H1 (cell line): ENCODE results near the gene SULF2. TPM values are rescaled to one million over a fixed set of nuclear protein-coding genes. Genes with fewer than 3 reads are reported as not detected.

ENCODE experiments used
- CTCF ChIA-PET: fragments of 300-600 bp; sonication (Branson Sonifier 250); formaldehyde crosslinking; loops from one replicate; lab custom pipeline; 2021; ENCODE audit not compliant: partially characterized antibody; lab: Charles Lee
- POLR2A ChIA-PET: fragments of 300-600 bp; sonication (Branson Sonifier 250); formaldehyde crosslinking; loops from one replicate; lab custom pipeline; 2021; ENCODE audit warnings: inconsistent platforms; ENCODE audit not compliant: partially characterized antibody; lab: Charles Lee
- DNase-seq, 2 experiments: peaks; one replicate each; pipeline versions ENCODE4 v3.0.0 to v3.0.0-alpha.2; 2010 to 2022; ENCODE audit warnings: low spot score in 2 of 2, low read depth in 1 of 2, mixed read lengths in 1 of 2
- FAIRE-seq: peaks from 2 replicates; lab custom pipeline; 2011; peaks lifted over from hg19 to GRCh38; lab: Jason Lieb, UNC
- H2AFZ ChIP-seq: 2 replicates; pipeline ENCODE4 v1.8.1; 2012; ENCODE audit warnings: low read length, inconsistent platforms
- H2AK5ac ChIP-seq: 2 replicates; pipeline ENCODE4 v1.6.1; 2013; ENCODE audit warnings: low read depth, low read length
- H2BK120ac ChIP-seq: replicated peaks from 2 replicates; pipeline ENCODE3; 2013; ENCODE audit warnings: low read depth, low read length, inconsistent platforms
- H2BK12ac ChIP-seq: 2 replicates; pipeline ENCODE4 v1.6.1; 2013; ENCODE audit warnings: low read depth, low read length
- H2BK15ac ChIP-seq: 2 replicates; pipeline ENCODE4 v1.6.1; 2013; ENCODE audit warnings: low read length
- H2BK20ac ChIP-seq: 2 replicates; pipeline ENCODE4 v1.6.1; 2013; ENCODE audit warnings: low read length
- H2BK5ac ChIP-seq: 2 replicates; pipeline ENCODE4 v1.6.1; 2013; ENCODE audit warnings: low read depth, low read length
- H3K14ac ChIP-seq: 2 replicates; pipeline ENCODE4 v1.6.1; 2013; ENCODE audit warnings: inconsistent platforms; ENCODE audit not compliant: insufficient read length
- H3K18ac ChIP-seq: 2 replicates; pipeline ENCODE4 v1.6.1; 2013; ENCODE audit warnings: low read length; ENCODE audit errors: extremely low read depth
- H3K23ac ChIP-seq: 2 replicates; pipeline ENCODE4 v1.6.1; 2013; ENCODE audit warnings: inconsistent platforms; ENCODE audit not compliant: insufficient read length
- H3K23me2 ChIP-seq: 2 replicates; pipeline ENCODE4 v1.6.1; 2013; ENCODE audit warnings: low read depth, low read length
- H3K27ac ChIP-seq: 2 replicates; pipeline ENCODE4 v1.6.1; 2011; ENCODE audit warnings: low read depth, low read length, inconsistent platforms
- H3K27me3 ChIP-seq, 4 experiments: replicated peaks in 1 of 4; 1 replicate in 1 of 4; 2 replicates in 3 of 4; pipeline versions ENCODE4 v1.6.1 to v1.8.1; 2011 to 2013; ENCODE audit warnings: low read length in 3 of 4, mild to moderate bottlenecking in 3 of 4, inconsistent platforms in 2 of 4, mixed read lengths in 2 of 4, moderate library complexity in 1 of 4; ENCODE audit not compliant: control insufficient read depth in 3 of 4, insufficient read depth in 3 of 4; ENCODE audit errors: extremely low read depth in 1 of 4
- H3K36me3 ChIP-seq, 4 experiments: 2 replicates each; pipeline versions ENCODE4 v1.6.1 to v1.8.1; 2011 to 2013; ENCODE audit warnings: mild to moderate bottlenecking in 4 of 4, low read length in 3 of 4, moderate library complexity in 2 of 4, control low read depth in 1 of 4, inconsistent platforms in 1 of 4; ENCODE audit not compliant: insufficient read depth in 4 of 4, control insufficient read depth in 2 of 4
- H3K4ac ChIP-seq: replicated peaks from 2 replicates; pipeline ENCODE3; 2013; ENCODE audit warnings: low read length, low read depth, mixed read lengths, inconsistent platforms; ENCODE audit not compliant: insufficient read length
- H3K4me1 ChIP-seq, 4 experiments: replicated peaks in 1 of 4; 1 replicate in 1 of 4; 2 replicates in 3 of 4; pipeline versions ENCODE4 v1.6.1 to v1.8.1; 2011 to 2013; ENCODE audit warnings: low read length in 3 of 4, inconsistent platforms in 2 of 4, mixed read lengths in 1 of 4; ENCODE audit not compliant: insufficient read depth in 4 of 4, control insufficient read depth in 3 of 4
- H3K4me2 ChIP-seq, 2 experiments: 2 replicates each; pipeline versions ENCODE4 v1.6.1 to v1.8.1; 2011 to 2013; ENCODE audit warnings: low read depth in 2 of 2, low read length in 2 of 2, control low read depth in 1 of 2, inconsistent platforms in 1 of 2, mild to moderate bottlenecking in 1 of 2; ENCODE audit not compliant: insufficient read depth in 1 of 2
- H3K4me3 ChIP-seq, 4 experiments: fragments of 200-600, 300-600 bp in 1 of 4; sonication (generic), shearing (Covaris generic), sonication (Bioruptor Twin) in 1 of 4; 2 replicates each; pipeline versions ENCODE4 v1.5.1 to v1.8.1; 2011 to 2016; ENCODE audit warnings: low read length in 4 of 4, low read depth in 3 of 4, control low read depth in 2 of 4, inconsistent platforms in 2 of 4, mild to moderate bottlenecking in 2 of 4, mixed read lengths in 1 of 4, moderate library complexity in 1 of 4; ENCODE audit not compliant: insufficient read depth in 2 of 4; ENCODE audit errors: extremely low read depth in 1 of 4
- H3K56ac ChIP-seq: replicated peaks from 2 replicates; pipeline ENCODE3; 2013; ENCODE audit warnings: low read depth, mild to moderate bottlenecking, mixed read lengths, low read length, inconsistent platforms; ENCODE audit not compliant: insufficient read length
- H3K79me1 ChIP-seq: 2 replicates; pipeline ENCODE4 v1.6.1; 2013; ENCODE audit warnings: low read depth, low read length, control low read depth
- H3K79me2 ChIP-seq, 2 experiments: 2 replicates each; pipeline versions ENCODE4 v1.6.1 to v1.8.1; 2012 to 2013; ENCODE audit warnings: low read length in 2 of 2, mild to moderate bottlenecking in 2 of 2, inconsistent platforms in 1 of 2; ENCODE audit not compliant: insufficient read depth in 2 of 2, control insufficient read depth in 1 of 2
- H3K9ac ChIP-seq, 4 experiments: replicated peaks in 1 of 4; 1 replicate in 1 of 4; 2 replicates in 3 of 4; pipeline versions ENCODE4 v1.6.1 to v1.8.1; 2011 to 2013; ENCODE audit warnings: low read depth in 3 of 4, low read length in 3 of 4, control low read depth in 2 of 4, mild to moderate bottlenecking in 2 of 4, moderate library complexity in 2 of 4, inconsistent platforms in 1 of 4; ENCODE audit errors: extremely low read depth in 1 of 4
- H3K9me3 ChIP-seq, 2 experiments: 2 replicates each; pipeline versions ENCODE4 v1.6.1 to v1.8.1; 2012 to 2013; ENCODE audit warnings: mild to moderate bottlenecking in 2 of 2, moderate library complexity in 2 of 2, control low read depth in 1 of 2, inconsistent platforms in 1 of 2, low read depth in 1 of 2, low read length in 1 of 2, mixed read lengths in 1 of 2; ENCODE audit not compliant: insufficient read depth in 2 of 2
- H4K20me1 ChIP-seq, 2 experiments: replicated peaks in 1 of 2; 2 replicates each; pipeline versions ENCODE3 to v1.8.1; 2011 to 2013; ENCODE audit warnings: inconsistent platforms in 2 of 2, low read length in 2 of 2, mild to moderate bottlenecking in 1 of 2; ENCODE audit not compliant: insufficient read depth in 2 of 2, control insufficient read depth in 1 of 2
- H4K5ac ChIP-seq: 2 replicates; pipeline ENCODE4 v1.6.1; 2013; ENCODE audit warnings: low read length, low read depth, mixed read lengths, inconsistent platforms; ENCODE audit not compliant: insufficient read length
- H4K8ac ChIP-seq: 2 replicates; pipeline ENCODE4 v1.8.0; 2013; ENCODE audit warnings: mild to moderate bottlenecking, moderate library complexity, low read length, inconsistent platforms; ENCODE audit not compliant: insufficient read depth; ENCODE audit errors: extremely low read depth
- H4K91ac ChIP-seq: replicated peaks from 2 replicates; pipeline ENCODE3; 2013; ENCODE audit warnings: low read length, mixed read lengths, inconsistent platforms; ENCODE audit not compliant: insufficient read length
- ASH2L ChIP-seq: fragments of 200-600, 300-600 bp; sonication (generic); IDR thresholded peaks from one replicate; pipeline ENCODE4 v1.7.1; 2017; ENCODE audit warnings: low read length
- CTBP2 ChIP-seq: IDR thresholded peaks from 2 replicates; pipeline ENCODE4 v1.7.0; 2011; ENCODE audit warnings: borderline replicate concordance, mild to moderate bottlenecking, moderate library complexity, mixed read lengths, low read length; ENCODE audit not compliant: insufficient read depth, insufficient read length
- KDM1A ChIP-seq: fragments of 200-600, 300-600 bp; sonication (generic); IDR thresholded peaks from 2 replicates; pipeline ENCODE4 v1.7.1; 2016; ENCODE audit warnings: mild to moderate bottlenecking, low read length, borderline replicate concordance
- POU5F1 ChIP-seq: IDR thresholded peaks from 2 replicates; pipeline ENCODE4 v1.6.1; 2011; ENCODE audit warnings: low read depth, mild to moderate bottlenecking, low read length, moderate library complexity
- RBBP5 ChIP-seq: IDR thresholded peaks from 2 replicates; pipeline ENCODE4 v1.7.1; 2012; ENCODE audit warnings: low read depth, mild to moderate bottlenecking, inconsistent platforms, low read length, moderate library complexity, borderline replicate concordance
- RXRA ChIP-seq: IDR thresholded peaks from 2 replicates; pipeline ENCODE4 v1.6.1; 2011; ENCODE audit warnings: low read depth, mild to moderate bottlenecking, low read length, moderate library complexity; ENCODE audit not compliant: insufficient read depth
- SIX5 ChIP-seq: IDR thresholded peaks from 2 replicates; pipeline ENCODE4 v1.6.1; 2011; ENCODE audit warnings: mild to moderate bottlenecking, low read depth, low read length
- SP2 ChIP-seq: IDR thresholded peaks from 2 replicates; pipeline ENCODE4 v1.6.1; 2012; ENCODE audit warnings: mild to moderate bottlenecking, low read length, inconsistent platforms
- TBP ChIP-seq: IDR thresholded peaks from 2 replicates; pipeline ENCODE4 v1.6.1; 2011; ENCODE audit warnings: low read depth, low read length, improper control_type of control experiment
- WGBS, 2 experiments: shearing (Covaris generic) in 1 of 2; methylation state at CpG; one replicate each; pipeline versions ENCODE4 v1.1.6 to v1.1.7; 2013 to 2015; ENCODE audit warnings: low lambda C conversion rate in 2 of 2, mixed read lengths in 2 of 2, inconsistent platforms in 1 of 2, low coverage in 1 of 2, missing lambda C conversion rate in 1 of 2; ENCODE audit not compliant: insufficient replicate concordance in 2 of 2, insufficient coverage in 1 of 2, insufficient read length in 1 of 2; ENCODE audit errors: extremely low coverage in 1 of 2, missing lambda C conversion rate in 1 of 2; 5-methylcytosine and 5-hydroxymethylcytosine counted together
- polyA plus RNA-seq, 7 experiments: library from polyadenylated mRNA; depleted of rRNA in 3 of 7; stranded (reverse) in 5 of 7; unstranded in 2 of 7; fragments of >200 nt in 5 of 7; fragments of 200-250 nt in 2 of 7; gene quantifications; 1 replicate in 5 of 7; 2 replicates in 1 of 7; 4 replicates in 1 of 7; pipeline versions ENCODE4 v1.2.1 to v1.2.3, GENCODE V29; 2011 to 2013; ENCODE audit warnings: missing spikeins in 2 of 7, mixed read lengths in 2 of 7
- total RNA-seq: library from RNA; stranded (reverse); fragmentation: NEBNext Ultra II Directional; extraction: Animal tissue kit (Norgen Biotek cat#: 25700); gene quantifications from 2 replicates; pipeline ENCODE4 v1.2.1, GENCODE V29; 2021
- TF ChIP-seq, protein P1 (sequence below): IDR thresholded peaks from 2 replicates; pipeline ENCODE4 v1.6.1; 2012; ENCODE audit warnings: inconsistent platforms

SULF2 gene
- total and polyA plus RNA-seq, 2 of the 8 experiments (the other 6 are each of a cell fraction or from before 2014, with no cell fraction given): 15.7 to 28.2 TPM

GRCh38 chr20:47743671-47744070, 41.6 kb downstream of the SULF2 start:
- H3K4me1 ChIP-seq: peaks cover 0 to 2% (median 0%) of the 10 kb centered on the region in 4 experiments; a peak in 1 of 7 replicates
- H3K23me2 ChIP-seq: no peaks in the 10 kb centered on the region
- no peak overlapping the region; the same call in 1 of the 2 replicates for H3K18ac ChIP-seq
- H2BK12ac ChIP-seq: no peak overlapping the region
- no peak overlapping the region for H4K8ac ChIP-seq
- H4K91ac ChIP-seq: peak overlapping the region; percentile 17
- ChIA-PET POLR2A (no interaction called here), CTCF (no interaction called here)
- no peak overlapping the region for H3K9ac ChIP-seq
- no peak overlapping the region for H3K14ac ChIP-seq
- H3K36me3 ChIP-seq: no peaks in the 10 kb centered on the region
- 91% methylated on average over 7 of the region's 7 CpGs; no CpG with 5 or more reads in 1 of the 2 experiments for WGBS, 2 experiments
- no peak overlapping the region for H2AFZ ChIP-seq
- H3K79me1 ChIP-seq: no peaks in the 10 kb centered on the region
- H3K23ac ChIP-seq: no peak overlapping the region
- DNase-seq (no peak), FAIRE-seq (no peak)
- H2BK5ac ChIP-seq: no peak overlapping the region
- no peak overlapping the region for H4K5ac ChIP-seq
- H3K56ac ChIP-seq: no peak overlapping the region
- no peak overlapping the region for H3K4me2 ChIP-seq
- no peak overlapping the region for H3K4ac ChIP-seq
- H2BK15ac ChIP-seq: no peak overlapping the region
- no peaks in the 10 kb centered on the region for H3K9me3 ChIP-seq
- no peak overlapping the region for H3K27ac ChIP-seq
- no peak overlapping the region for H2BK20ac ChIP-seq
- no peak overlapping the region for H2AK5ac ChIP-seq
- H2BK120ac ChIP-seq: no peak overlapping the region
- H3K27me3 ChIP-seq: no peaks in the 10 kb centered on the region
- H4K20me1 ChIP-seq: peaks cover 0 to 6% of the 10 kb centered on the region in 2 experiments
- no peak overlapping the region for H3K4me3 ChIP-seq
- no peaks in the 10 kb centered on the region for H3K79me2 ChIP-seq
- no peak for TF ChIP-seq SIX5
- TF ChIP-seq KDM1A: no peak
- no peak for TF ChIP-seq RXRA
- TF ChIP-seq SP2: no peak
- TF ChIP-seq, protein P1, sequence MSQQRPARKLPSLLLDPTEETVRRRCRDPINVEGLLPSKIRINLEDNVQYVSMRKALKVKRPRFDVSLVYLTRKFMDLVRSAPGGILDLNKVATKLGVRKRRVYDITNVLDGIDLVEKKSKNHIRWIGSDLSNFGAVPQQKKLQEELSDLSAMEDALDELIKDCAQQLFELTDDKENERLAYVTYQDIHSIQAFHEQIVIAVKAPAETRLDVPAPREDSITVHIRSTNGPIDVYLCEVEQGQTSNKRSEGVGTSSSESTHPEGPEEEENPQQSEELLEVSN: no peak
- TF ChIP-seq ASH2L: no peak
- TF ChIP-seq TBP: no peak
- TF ChIP-seq POU5F1: no peak
- TF ChIP-seq RBBP5: no peak
- TF ChIP-seq CTBP2: no peak
